Posterior cingulate gyrus (tissue), 11 donors: ENCODE data around the gene KRTAP10-7.
A peak's percentile ranks its signal among the peaks of the same experiment; 100 is the strongest.
"Not testable (repeated sequence)": the region's sequence is repeated elsewhere in the genome, so short reads cannot be mapped to it uniquely, and the experiment has no call there.

Experiments used
- DNase-seq, 10 donors: peaks; one replicate each; pipeline versions ENCODE4 v3.0.0 to v3.0.0-alpha.2; 2020 to 2021; ENCODE audit warnings: mixed read lengths in 3 of 10
- intact Hi-C: fragments of 100-400 bp; cut with DNase I; formaldehyde crosslinking; loops from one replicate; pipeline ENCODE4 v1.15.1; 2023

Gene KRTAP10-7

GRCh38 chr21:44571296-44571695, 29.1 kb upstream of the KRTAP10-7 start:
- intact Hi-C loops = no loop called here
- DNase-seq = no peak

GRCh38 chr21:44571844-44572782, 28.3 kb upstream of the KRTAP10-7 start:
- no peak for DNase-seq

GRCh38 chr21:44572959-44573583, 27.3 kb upstream of the KRTAP10-7 start:
- intact Hi-C loops = no loop called here

More at GRCh38 chr21:44571844-44572782, 28.3 kb upstream of the KRTAP10-7 start:
- intact Hi-C loops = no loop called here

DNA sequence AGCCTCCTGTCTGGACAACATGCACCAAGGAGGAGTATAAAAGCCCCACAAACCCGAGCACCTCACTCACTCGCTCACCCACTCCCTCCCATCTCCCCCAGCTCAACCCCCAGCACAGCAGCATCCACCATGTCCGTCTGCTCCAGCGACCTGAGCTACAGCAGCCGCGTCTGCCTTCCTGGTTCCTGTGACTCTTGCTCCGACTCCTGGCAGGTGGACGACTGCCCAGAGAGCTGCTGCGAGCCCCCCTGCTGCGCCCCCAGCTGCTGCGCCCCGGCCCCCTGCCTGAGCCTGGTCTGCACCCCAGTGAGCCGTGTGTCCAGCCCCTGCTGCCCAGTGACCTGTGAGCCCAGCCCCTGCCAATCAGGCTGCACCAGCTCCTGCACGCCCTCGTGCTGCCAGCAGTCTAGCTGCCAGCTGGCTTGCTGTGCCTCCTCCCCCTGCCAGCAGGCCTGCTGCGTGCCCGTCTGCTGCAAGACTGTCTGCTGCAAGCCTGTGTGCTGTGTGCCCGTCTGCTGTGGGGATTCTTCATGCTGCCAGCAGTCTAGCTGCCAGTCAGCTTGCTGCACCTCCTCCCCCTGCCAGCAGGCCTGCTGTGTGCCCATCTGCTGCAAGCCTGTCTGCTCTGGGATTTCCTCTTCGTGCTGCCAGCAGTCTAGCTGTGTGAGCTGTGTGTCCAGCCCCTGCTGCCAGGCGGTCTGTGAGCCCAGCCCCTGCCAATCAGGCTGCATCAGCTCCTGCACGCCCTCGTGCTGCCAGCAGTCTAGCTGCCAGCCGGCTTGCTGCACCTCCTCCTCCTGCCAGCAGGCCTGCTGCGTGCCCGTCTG, 26.6 kb upstream of the KRTAP10-7 start, which contains the start of gene KRTAP10-4:
Gene KRTAP10-4 (plus strand): TSS at position 100 of the 827 bp plus-strand sequence. CDS start 30 bp downstream, at position 130.
- DNase-seq, intact Hi-C loops: not testable (repeated sequence)

More at GRCh38 chr21:44572959-44573583, 27.3 kb upstream of the KRTAP10-7 start:
- peak in 2 of 10 donors; percentile 72 to 74 for DNase-seq

DNA sequence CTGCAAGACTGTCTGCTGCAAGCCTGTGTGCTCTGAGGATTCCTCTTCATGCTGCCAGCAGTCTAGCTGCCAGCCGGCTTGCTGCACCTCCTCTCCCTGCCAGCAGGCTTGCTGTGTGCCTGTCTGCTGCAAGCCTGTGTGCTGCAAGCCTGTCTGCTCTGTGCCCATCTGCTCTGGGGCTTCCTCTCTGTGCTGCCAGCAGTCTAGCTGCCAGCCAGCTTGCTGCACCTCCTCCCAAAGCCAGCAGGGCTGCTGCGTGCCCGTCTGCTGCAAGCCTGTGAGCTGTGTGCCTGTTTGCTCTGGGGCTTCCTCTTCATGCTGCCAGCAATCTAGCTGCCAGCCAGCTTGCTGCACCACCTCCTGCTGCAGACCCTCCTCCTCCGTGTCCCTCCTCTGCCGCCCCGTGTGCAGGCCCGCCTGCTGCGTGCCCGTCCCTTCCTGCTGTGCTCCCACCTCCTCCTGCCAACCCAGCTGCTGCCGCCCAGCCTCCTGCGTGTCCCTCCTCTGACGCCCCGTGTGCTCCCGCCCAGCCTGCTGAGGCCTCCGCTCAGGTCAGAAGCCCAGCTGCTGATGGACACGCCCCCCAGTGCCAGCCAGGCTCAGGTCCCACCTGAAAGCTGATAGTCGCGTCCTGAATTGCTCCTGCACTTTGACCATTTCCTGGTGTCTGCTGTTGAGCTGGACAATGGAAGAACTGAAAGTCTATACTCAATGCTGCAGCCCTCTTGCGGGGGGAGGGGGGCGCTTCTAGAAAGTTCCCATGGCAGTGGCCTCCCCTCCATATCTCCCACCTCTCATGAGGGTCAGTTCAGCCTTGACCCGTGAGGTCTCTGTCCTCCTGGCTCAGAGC, 25.7 kb upstream of the KRTAP10-7 start:
- DNase-seq = peak in 2 of 10 donors; percentile 57 to 74
- intact Hi-C loops = no loop called here

DNA sequence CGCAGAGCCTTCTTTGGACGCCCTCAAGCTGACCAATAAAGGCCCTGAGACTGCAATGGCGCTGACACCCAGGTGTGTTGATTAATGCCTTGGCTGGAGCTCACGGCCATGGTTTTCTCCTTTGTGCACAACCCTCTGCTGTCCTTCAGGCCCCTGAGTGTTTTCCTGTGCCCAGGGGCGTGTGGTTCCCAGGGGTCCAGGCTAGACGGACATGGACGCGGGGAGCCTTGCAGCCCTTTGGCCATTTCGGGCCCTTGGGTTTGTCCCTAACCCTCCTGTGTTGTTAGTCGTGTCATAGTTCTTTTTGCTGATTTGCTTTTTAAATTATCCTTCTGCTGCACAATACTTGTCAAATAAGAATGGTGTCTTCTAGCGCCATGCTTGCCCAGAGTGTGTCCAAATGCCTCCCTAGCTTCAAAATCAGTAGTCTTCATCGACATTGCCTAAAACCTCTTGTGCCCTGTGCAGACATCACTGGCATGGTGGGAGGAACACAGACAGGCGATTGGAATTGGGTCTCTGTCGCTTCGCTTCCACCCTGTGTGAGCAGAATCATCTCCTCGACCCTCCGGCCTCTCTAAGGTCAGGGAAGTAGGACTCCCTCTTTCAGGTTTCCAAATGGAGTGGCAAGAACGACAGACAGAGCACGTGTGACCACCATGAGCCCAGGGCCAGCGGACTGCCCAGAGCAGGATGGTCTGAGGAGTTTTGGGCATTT, 24.9 kb upstream of the KRTAP10-7 start:
- no peak for DNase-seq
- intact Hi-C loops = no loop called here

DNA sequence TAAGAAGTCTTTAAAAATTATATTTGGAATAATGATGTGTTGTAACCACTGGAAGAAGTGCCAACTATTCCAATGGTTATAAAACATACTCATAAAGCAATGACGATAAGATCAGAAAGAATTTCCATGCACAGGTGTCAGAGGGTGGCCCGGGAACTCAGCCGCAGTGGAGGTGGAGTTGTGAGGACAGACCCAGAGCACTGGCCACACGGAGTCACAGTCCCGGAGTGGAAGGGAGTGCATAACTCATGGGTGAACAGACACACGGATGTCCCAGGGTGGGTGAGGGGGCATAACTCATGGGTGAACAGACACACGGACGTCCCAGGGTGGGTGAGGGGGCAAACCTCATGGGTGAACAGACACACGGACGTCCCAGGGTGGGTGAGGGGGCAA, 24.4 kb upstream of the KRTAP10-7 start:
- peak in 1 of 10 donors; percentile 50 for DNase-seq
- intact Hi-C loops = no loop called here

GRCh38 chr21:44578371-44579055, 21.9 kb upstream of the KRTAP10-7 start:
- intact Hi-C loops = no loop called here
- peak in 2 of 10 donors; percentile 68 to 76 for DNase-seq

DNA sequence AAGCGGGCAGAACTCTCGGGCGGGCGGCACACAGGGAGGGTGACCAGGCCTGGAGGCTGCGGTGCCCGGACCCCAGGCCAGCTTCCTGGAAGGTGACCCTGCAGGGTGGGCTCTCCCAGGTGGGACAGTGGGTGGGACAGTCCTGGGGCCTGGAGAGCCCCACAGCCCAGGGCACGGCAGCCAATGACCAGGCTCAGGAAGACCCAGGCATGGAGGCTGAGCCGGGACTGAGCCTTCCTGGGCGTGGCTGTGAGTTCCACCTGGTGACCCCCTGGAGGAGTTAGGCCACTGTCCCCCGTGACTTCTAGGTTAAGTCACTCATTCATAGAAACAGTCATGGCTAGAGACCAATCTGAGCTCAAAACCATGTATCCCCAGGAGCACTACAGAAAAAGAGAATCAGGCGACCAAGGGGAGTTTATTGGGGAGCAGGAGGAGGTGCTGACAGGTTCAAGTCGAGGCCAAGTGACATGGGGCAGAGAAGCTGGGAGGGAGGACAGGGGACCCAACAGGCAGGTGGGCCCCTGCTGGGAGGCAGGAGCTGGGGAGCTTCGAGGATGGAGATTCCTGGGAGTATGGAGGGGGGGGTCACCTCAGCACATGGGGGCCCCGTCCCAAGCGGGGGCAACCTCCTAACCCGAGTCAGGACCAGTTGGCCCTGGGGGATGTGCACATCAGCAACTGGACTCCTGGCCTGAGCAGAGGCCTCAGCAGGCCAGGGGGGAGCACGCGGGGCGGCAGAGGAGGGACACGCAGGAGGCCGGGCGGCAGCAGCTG, 21.2 kb upstream of the KRTAP10-7 start:
- peak in 1 of 10 donors; percentile 56 for DNase-seq
- intact Hi-C loops = no loop called here

DNA sequence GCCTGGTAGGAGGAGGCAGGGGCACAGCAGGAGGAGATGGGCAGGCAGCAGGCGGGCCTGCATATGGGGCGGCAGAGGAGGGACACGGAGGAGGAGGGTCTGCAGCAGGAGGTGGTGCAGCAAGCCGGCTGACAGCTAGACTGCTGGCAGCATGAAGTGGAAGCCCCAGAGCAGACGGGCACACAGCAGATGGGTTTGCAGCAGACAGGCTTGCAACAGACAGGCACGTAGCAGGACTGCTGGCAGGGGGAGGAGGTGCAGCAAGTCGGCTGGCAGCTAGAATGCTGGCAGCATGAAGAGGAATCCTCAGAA, 20.6 kb upstream of the KRTAP10-7 start:
- DNase-seq = no peak
- intact Hi-C loops = no loop called here

DNA sequence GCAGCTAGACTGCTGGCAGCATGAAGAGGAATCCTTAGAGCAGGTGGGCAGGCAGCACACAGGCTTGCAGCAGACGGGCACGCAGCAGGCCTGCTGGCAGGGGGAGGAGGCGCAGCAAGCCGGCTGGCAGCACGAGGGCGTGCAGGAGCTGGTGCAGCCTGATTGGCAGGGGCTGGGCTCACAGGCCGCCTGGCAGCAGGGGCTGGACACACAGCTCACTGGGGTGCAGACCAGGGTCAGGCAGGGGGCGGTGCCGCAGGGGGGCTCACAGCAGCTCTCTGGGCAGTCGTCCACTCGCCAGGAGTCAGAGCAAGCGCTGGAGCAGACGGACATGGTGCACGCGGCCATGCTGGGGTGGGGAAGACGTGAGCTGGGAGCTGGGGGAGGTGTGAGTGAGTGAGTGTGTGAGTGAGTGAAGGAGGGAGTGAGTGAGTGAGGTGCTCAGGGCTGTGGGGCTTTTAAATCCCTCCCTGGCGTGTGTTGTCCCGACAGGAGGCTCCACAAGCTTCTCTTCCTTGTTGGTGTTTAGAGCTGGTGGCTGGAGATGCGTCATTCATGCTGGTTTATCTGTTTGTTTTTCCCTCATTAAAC, 20.1 kb upstream of the KRTAP10-7 start, which contains the start of gene KRTAP10-5:
Gene KRTAP10-5 (minus strand): TSS at position 374 of the 591 bp plus-strand sequence. CDS start 26 bp downstream, at position 348.
- DNase-seq = peak in 1 of 10 donors; percentile 84
- intact Hi-C loops = not testable (repeated sequence)

GRCh38 chr21:44581158-44581557, 19.2 kb upstream of the KRTAP10-7 start:
- intact Hi-C loops = no loop called here
- no peak for DNase-seq

- intact Hi-C loops = no loop called here
- peak in 1 of 10 donors; percentile 31 for DNase-seq
Observed at GRCh38 chr21:44582055-44582454, 18.3 kb upstream of the KRTAP10-7 start.

DNA sequence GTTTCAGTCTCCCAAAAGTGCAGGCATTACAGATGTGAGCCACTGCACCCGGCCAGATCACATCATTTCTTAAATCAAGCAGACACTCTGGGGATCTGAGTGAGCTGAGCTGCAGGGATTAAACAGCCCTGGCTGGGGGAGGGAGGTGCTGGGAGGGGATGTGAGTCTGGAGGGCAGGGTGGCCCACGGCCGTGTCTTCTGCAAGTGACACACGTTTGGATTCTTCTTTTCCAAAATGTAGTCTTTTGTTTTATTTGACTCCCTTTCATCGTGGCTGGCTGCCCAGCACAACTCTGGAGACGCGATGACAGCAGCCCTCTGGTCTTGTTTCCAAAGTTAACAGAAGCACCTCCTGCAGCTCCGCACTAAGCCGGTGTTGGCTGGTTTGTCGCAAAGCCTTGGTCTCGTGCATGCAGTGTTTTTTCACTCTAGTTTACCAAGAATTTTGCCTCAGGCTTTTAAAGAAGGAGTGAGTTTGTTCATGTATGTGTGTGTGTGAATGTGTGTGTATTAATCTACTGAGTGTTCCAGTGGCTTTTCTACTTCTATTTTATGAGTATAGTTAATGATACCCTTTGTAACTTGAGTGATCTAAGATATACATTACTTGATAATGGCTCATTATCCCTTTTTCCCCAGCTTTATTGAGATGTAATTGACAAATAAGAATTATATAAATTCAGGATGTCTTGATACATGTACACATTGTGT, 17.2 kb upstream of the KRTAP10-7 start:
- DNase-seq = no peak
- intact Hi-C loops = no loop called here

GRCh38 chr21:44583800-44584147, 16.6 kb upstream of the KRTAP10-7 start:
- intact Hi-C loops = no loop called here
- DNase-seq = no peak

- intact Hi-C loops = no loop called here
- DNase-seq = peak in 1 of 10 donors; percentile 58
Observed at GRCh38 chr21:44585892-44586291, 14.5 kb upstream of the KRTAP10-7 start.

- no peak for DNase-seq
- intact Hi-C loops = no loop called here
Observed at GRCh38 chr21:44589094-44589493, 11.3 kb upstream of the KRTAP10-7 start.
